HCT116 (cell line): ENCODE measurements around the gene DBN1. TPM values are rescaled to one million over a fixed set of nuclear protein-coding genes. Genes with fewer than 3 reads are reported as not detected.

Source experiments
- ATAC-seq: fragments of 200-7000 bp; cut with Tn5 transposase; 2 replicates; pipeline ENCODE4 v1.9.1; 2020; ENCODE audit warnings: mild to moderate bottlenecking, moderate library complexity
- BruUV-seq: library from RNA; stranded (reverse); fragments of 400-500 nt; replicated peaks from 2 replicates; lab custom pipeline; 2021; lab: Mats Ljungman, UMichigan
- CTCF ChIA-PET: fragments of 300-600 bp; sonication (Branson Sonifier 250); formaldehyde crosslinking; loops from one replicate; lab custom pipeline; 2021; ENCODE audit warnings: antibody characterized with exemption; lab: Charles Lee
- POLR2A ChIA-PET: fragments of 300-600, 350-600 bp; sonication (Branson Sonifier 250); formaldehyde crosslinking; loops from one replicate; lab custom pipeline; 2021; ENCODE audit warnings: antibody characterized with exemption; lab: Charles Lee
- RAD21 ChIA-PET, 2 experiments: fragments of 300-600 bp; sonication (Branson Sonifier 250); formaldehyde crosslinking; loops; one replicate each; lab custom pipeline; 2023; ENCODE audit warnings: low total read pairs in 2 of 2; ENCODE audit not compliant: uncharacterized antibody in 2 of 2, unreplicated experiment in 2 of 2, low non-redundant PET in 1 of 2; lab: Charles Lee
- DNase-seq: peaks from one replicate; pipeline ENCODE4 v3.0.0-alpha.2; 2010; ENCODE audit warnings: low read depth, low spot score
- H2AFZ ChIP-seq: fragments of 200-600 bp; shearing (Covaris generic), sonication (generic); 2 replicates; pipeline ENCODE4 v1.6.1; 2017; ENCODE audit warnings: low read depth, mixed run types, mixed read lengths, antibody characterized with exemption, low read length; ENCODE audit not compliant: poor library complexity, severe bottlenecking
- H3K27ac ChIP-seq: 2 replicates; pipeline ENCODE4 v1.5.1; 2012; ENCODE audit warnings: low read depth, low read length
- H3K27me3 ChIP-seq: fragments of 200-600 bp; sonication (generic); 2 replicates; pipeline ENCODE4 v1.6.1; 2016; ENCODE audit warnings: mixed run types, low read length, mixed read lengths; ENCODE audit not compliant: insufficient read depth
- H3K36me3 ChIP-seq, 2 experiments: fragments of 200-500 bp in 1 of 2; fragments of 200-600 bp in 1 of 2; sonication (Bioruptor generic) in 1 of 2; sonication (generic) in 1 of 2; 2 replicates each; pipeline versions ENCODE4 v1.5.1 to v1.6.1; 2014 to 2016; ENCODE audit warnings: low read length in 2 of 2, inconsistent platforms in 1 of 2, mixed read lengths in 1 of 2, mixed run types in 1 of 2; ENCODE audit not compliant: insufficient read depth in 2 of 2, control insufficient read depth in 1 of 2
- H3K4me1 ChIP-seq, 2 experiments: fragments of 200-600 bp in 1 of 2; sonication (generic) in 1 of 2; 2 replicates each; pipeline versions ENCODE4 v1.5.1 to v1.6.1; 2012 to 2017; ENCODE audit warnings: low read length in 2 of 2, inconsistent platforms in 1 of 2, mild to moderate bottlenecking in 1 of 2, mixed read lengths in 1 of 2, mixed run types in 1 of 2, moderate library complexity in 1 of 2; ENCODE audit not compliant: insufficient read depth in 2 of 2, control insufficient read depth in 1 of 2
- H3K4me2 ChIP-seq: fragments of 200-600 bp; sonication (generic); 2 replicates; pipeline ENCODE4 v1.6.1; 2017; ENCODE audit warnings: mixed run types, low read length, mixed read lengths
- H3K4me3 ChIP-seq, 2 experiments: fragments of 200-600 bp in 1 of 2; sonication (generic) in 1 of 2; replicated peaks in 1 of 2; 2 replicates each; pipeline ENCODE4 v1.5.1; 2011 to 2016; ENCODE audit warnings: low read length in 2 of 2, control low read depth in 1 of 2, low read depth in 1 of 2, mild to moderate bottlenecking in 1 of 2, mixed read lengths in 1 of 2, mixed run types in 1 of 2
- H3K79me2 ChIP-seq: fragments of 200-600 bp; sonication (generic); 2 replicates; pipeline ENCODE4 v1.6.1; 2017; ENCODE audit warnings: mild to moderate bottlenecking, mixed run types, low read length, moderate library complexity, mixed read lengths; ENCODE audit not compliant: insufficient read depth
- H3K9ac ChIP-seq: fragments of 200-600 bp; sonication (generic); 2 replicates; pipeline ENCODE4 v1.6.1; 2016; ENCODE audit warnings: low read length, mixed read lengths
- H3K9me2 ChIP-seq: fragments of 200-600 bp; sonication (generic), shearing (Covaris generic); 2 replicates; pipeline ENCODE4 v1.6.1; 2017; ENCODE audit warnings: mixed run types, mild to moderate bottlenecking, moderate library complexity; ENCODE audit not compliant: insufficient read depth
- H3K9me3 ChIP-seq, 2 experiments: fragments of 200-500 bp in 1 of 2; fragments of 200-600 bp in 1 of 2; sonication (Bioruptor generic) in 1 of 2; sonication (generic) in 1 of 2; 2 replicates each; pipeline ENCODE4 v1.6.1; 2014 to 2017; ENCODE audit warnings: low read length in 2 of 2, mixed read lengths in 2 of 2, inconsistent platforms in 1 of 2, low read depth in 1 of 2, mild to moderate bottlenecking in 1 of 2, mixed run types in 1 of 2, moderate library complexity in 1 of 2; ENCODE audit not compliant: control insufficient read depth in 1 of 2, insufficient read depth in 1 of 2
- H4K20me1 ChIP-seq: fragments of 200-600 bp; sonication (generic), shearing (Covaris generic); 2 replicates; pipeline ENCODE4 v1.6.1; 2017; ENCODE audit warnings: mixed run types, mild to moderate bottlenecking, moderate library complexity; ENCODE audit not compliant: insufficient read depth
- CBX3 ChIP-seq: IDR thresholded peaks from 2 replicates; pipeline ENCODE4 v1.6.1; 2012; ENCODE audit warnings: low read depth
- CEBPB ChIP-seq: IDR thresholded peaks from 2 replicates; pipeline ENCODE4 v1.6.1; 2012; ENCODE audit warnings: low read depth
- FOSL1 ChIP-seq: IDR thresholded peaks from 2 replicates; pipeline ENCODE4 v1.6.1; 2012; ENCODE audit warnings: low read depth
- JUND ChIP-seq: IDR thresholded peaks from 2 replicates; pipeline ENCODE4 v1.6.1; 2012
- MAX ChIP-seq: IDR thresholded peaks from 2 replicates; pipeline ENCODE4 v1.6.1; 2012
- RAD21 ChIP-seq: IDR thresholded peaks from 2 replicates; pipeline ENCODE4 v1.6.1; 2012; ENCODE audit warnings: low read depth, mild to moderate bottlenecking
- SIN3A ChIP-seq: IDR thresholded peaks from 2 replicates; pipeline ENCODE4 v1.6.1; 2012; ENCODE audit warnings: low read depth
- YY1 ChIP-seq: IDR thresholded peaks from 2 replicates; pipeline ENCODE4 v1.6.1; 2011; ENCODE audit warnings: low read length, low read depth, moderate library complexity, mild to moderate bottlenecking; ENCODE audit not compliant: insufficient replicate concordance; ENCODE audit errors: extremely low read depth
- ZFX ChIP-seq: fragments of 450-650 bp; IDR thresholded peaks from 2 replicates; pipeline ENCODE4 v1.6.1; 2017
- intact Hi-C: fragments of 100-400 bp; cut with micrococcal nuclease; formaldehyde crosslinking; loops from 2 replicates; pipeline ENCODE4 v1.10.0; 2022
- total RNA-seq: library from RNA; stranded (reverse); gene quantifications from one replicate; pipeline ENCODE4 v1.2.1, GENCODE V29; 2021; ENCODE audit not compliant: unreplicated experiment
- TF ChIP-seq, protein P1 (sequence below): IDR thresholded peaks from 2 replicates; pipeline ENCODE4 v1.6.1; 2012
- TF ChIP-seq, protein P2 (sequence below): IDR thresholded peaks from 2 replicates; pipeline ENCODE4 v1.6.1; 2012; ENCODE audit warnings: low read depth

DBN1 gene
- total RNA-seq, 1 experiment from 2014 or later: 144 TPM

DNA sequence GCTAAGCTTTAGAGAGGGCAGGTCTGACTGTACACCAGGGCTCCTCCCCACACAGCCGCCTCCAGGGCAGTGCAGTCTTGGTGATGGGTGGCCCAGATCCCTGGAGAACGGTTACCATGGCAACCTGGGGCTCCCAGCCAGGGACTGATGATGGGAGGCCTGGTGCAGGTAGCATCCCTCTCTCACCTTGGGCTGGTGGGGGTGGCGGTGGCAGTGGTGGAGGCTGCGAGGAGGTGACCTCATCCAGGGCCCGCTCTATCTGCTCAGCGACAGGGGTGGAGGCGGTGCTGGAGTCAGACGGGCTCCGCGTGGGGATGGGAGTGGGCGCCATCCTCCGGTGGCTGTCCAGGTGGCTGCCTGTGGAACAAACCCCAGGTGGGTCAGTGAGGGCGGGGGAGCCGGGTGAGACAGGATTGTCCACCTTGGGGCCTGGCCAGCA lies 14.5 kb downstream of the DBN1 start:
- DNase-seq (no peak), ATAC-seq (no peak)
- Histone ChIP-seq H3K79me2 (no peaks in the 10 kb centered on the region; the same call in 1 of the 2 replicates), H3K27ac (no peak overlapping the region), H3K4me3 (no peak overlapping the region), H4K20me1 (no peaks in the 10 kb centered on the region), H3K9ac (no peak overlapping the region), H2AFZ (no peak overlapping the region), H3K9me2 (no peaks in the 10 kb centered on the region), H3K4me1 (peaks cover 8 to 31% of the 10 kb centered on the region in 2 experiments; a peak in 3 of 4 replicates), H3K4me2 (no peak overlapping the region), H3K27me3 (no peaks in the 10 kb centered on the region), H3K9me3 (no peaks in the 10 kb centered on the region), H3K36me3 (peaks cover 0 to 16% of the 10 kb centered on the region in 2 experiments; a peak in 1 of 4 replicates)
- BruUV-seq: no TSS peak
- no peak for TF ChIP-seq JUND
- no peak for TF ChIP-seq MAX
- TF ChIP-seq FOSL1: no peak
- no peak for TF ChIP-seq CBX3
- no peak for TF ChIP-seq YY1
- no peak for TF ChIP-seq SIN3A
- TF ChIP-seq ZFX: no peak
- TF ChIP-seq CEBPB: no peak
- no peak for TF ChIP-seq RAD21
- TF ChIP-seq, protein P1, sequence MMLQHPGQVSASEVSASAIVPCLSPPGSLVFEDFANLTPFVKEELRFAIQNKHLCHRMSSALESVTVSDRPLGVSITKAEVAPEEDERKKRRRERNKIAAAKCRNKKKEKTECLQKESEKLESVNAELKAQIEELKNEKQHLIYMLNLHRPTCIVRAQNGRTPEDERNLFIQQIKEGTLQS: no peak
- TF ChIP-seq, protein P2, sequence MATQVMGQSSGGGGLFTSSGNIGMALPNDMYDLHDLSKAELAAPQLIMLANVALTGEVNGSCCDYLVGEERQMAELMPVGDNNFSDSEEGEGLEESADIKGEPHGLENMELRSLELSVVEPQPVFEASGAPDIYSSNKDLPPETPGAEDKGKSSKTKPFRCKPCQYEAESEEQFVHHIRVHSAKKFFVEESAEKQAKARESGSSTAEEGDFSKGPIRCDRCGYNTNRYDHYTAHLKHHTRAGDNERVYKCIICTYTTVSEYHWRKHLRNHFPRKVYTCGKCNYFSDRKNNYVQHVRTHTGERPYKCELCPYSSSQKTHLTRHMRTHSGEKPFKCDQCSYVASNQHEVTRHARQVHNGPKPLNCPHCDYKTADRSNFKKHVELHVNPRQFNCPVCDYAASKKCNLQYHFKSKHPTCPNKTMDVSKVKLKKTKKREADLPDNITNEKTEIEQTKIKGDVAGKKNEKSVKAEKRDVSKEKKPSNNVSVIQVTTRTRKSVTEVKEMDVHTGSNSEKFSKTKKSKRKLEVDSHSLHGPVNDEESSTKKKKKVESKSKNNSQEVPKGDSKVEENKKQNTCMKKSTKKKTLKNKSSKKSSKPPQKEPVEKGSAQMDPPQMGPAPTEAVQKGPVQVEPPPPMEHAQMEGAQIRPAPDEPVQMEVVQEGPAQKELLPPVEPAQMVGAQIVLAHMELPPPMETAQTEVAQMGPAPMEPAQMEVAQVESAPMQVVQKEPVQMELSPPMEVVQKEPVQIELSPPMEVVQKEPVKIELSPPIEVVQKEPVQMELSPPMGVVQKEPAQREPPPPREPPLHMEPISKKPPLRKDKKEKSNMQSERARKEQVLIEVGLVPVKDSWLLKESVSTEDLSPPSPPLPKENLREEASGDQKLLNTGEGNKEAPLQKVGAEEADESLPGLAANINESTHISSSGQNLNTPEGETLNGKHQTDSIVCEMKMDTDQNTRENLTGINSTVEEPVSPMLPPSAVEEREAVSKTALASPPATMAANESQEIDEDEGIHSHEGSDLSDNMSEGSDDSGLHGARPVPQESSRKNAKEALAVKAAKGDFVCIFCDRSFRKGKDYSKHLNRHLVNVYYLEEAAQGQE: no peak
- intact Hi-C loops: no loop called here
- CTCF ChIA-PET: no interaction called here
- RAD21 ChIA-PET: no interaction called here
- POLR2A ChIA-PET: interaction anchor here (1.7 kb wide), 1 partner anchor 36 kb away, joined by 9 read pairs; no protein-coding TSS in a partner anchor
